BJ (cell line): Measurements from ENCODE around the gene CFAP54. TPM values are rescaled to one million over a fixed set of nuclear protein-coding genes. Genes with fewer than 3 reads are reported as not detected.
"Not testable (repeated sequence)": the region's sequence is repeated elsewhere in the genome, so short reads cannot be mapped to it uniquely, and the experiment has no call there.

Experiments
- CTCF ChIA-PET: fragments of 350-600 bp; formaldehyde crosslinking; extraction: SDS; loops from one replicate; lab custom pipeline; 2021; ENCODE audit warnings: antibody characterized with exemption, inconsistent platforms; lab: Yijun Ruan, JAX
- POLR2A ChIA-PET: fragments of 300-600 bp; sonication (Branson Sonifier 250); formaldehyde crosslinking; extraction: SDS; loops from one replicate; lab custom pipeline; 2021; ENCODE audit warnings: antibody characterized with exemption; lab: Charles Lee
- DNase-seq: peaks from one replicate; pipeline ENCODE4 v3.0.0-alpha.2; 2011; ENCODE audit warnings: low read depth
- H3K27me3 ChIP-seq: 2 replicates; pipeline ENCODE4 v1.6.0; 2011; ENCODE audit warnings: low read length; ENCODE audit not compliant: control insufficient read depth, insufficient read depth
- H3K36me3 ChIP-seq: 2 replicates; pipeline ENCODE4 v1.5.1; 2011; ENCODE audit warnings: low read length; ENCODE audit not compliant: control insufficient read depth, insufficient read depth
- H3K4me3 ChIP-seq: 2 replicates; pipeline ENCODE4 v1.5.1; 2011; ENCODE audit warnings: low read depth, mild to moderate bottlenecking, control low read depth, low read length
- polyA plus RNA-seq: library from polyadenylated mRNA; depleted of rRNA; stranded (reverse); fragments of >200 nt; gene quantifications from 2 replicates; pipeline ENCODE4 v1.2.3, GENCODE V29; 2011
- TF ChIP-seq, protein P1 (sequence below): IDR thresholded peaks from 2 replicates; pipeline ENCODE4 v1.5.1; 2011; ENCODE audit warnings: low read depth, mild to moderate bottlenecking, control low read depth, inconsistent platforms, low read length, moderate library complexity; ENCODE audit not compliant: insufficient read depth

Gene CFAP54
- polyA plus RNA-seq, 1 experiment = 0.38 TPM

DNA sequence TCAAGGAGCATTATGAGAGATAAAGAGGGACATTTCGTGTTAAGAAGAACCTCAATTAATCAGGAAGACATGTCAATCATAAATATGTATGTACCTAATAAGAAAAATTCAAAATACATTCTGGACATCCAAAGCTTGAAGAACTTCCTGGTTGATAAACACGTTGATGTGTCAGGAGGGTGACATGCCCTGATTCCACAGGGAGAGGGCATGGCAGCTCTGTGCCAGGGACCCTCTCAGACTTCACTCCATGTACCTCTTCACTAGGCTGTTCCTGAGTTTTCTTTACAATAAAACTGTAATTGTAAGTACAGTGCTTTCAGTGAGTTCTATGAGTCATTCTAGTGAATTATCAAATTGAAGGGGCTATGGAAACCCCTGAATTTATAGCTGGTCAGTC is 163.5 kb downstream of the CFAP54 start:
- no peaks in the 10 kb centered on the region for H3K27me3 ChIP-seq
- ChIA-PET POLR2A (no interaction called here), CTCF (no interaction called here)
- H3K4me3 ChIP-seq = no peak overlapping the region
- no peaks in the 10 kb centered on the region for H3K36me3 ChIP-seq
- no peak for DNase-seq
- TF ChIP-seq, protein P1, sequence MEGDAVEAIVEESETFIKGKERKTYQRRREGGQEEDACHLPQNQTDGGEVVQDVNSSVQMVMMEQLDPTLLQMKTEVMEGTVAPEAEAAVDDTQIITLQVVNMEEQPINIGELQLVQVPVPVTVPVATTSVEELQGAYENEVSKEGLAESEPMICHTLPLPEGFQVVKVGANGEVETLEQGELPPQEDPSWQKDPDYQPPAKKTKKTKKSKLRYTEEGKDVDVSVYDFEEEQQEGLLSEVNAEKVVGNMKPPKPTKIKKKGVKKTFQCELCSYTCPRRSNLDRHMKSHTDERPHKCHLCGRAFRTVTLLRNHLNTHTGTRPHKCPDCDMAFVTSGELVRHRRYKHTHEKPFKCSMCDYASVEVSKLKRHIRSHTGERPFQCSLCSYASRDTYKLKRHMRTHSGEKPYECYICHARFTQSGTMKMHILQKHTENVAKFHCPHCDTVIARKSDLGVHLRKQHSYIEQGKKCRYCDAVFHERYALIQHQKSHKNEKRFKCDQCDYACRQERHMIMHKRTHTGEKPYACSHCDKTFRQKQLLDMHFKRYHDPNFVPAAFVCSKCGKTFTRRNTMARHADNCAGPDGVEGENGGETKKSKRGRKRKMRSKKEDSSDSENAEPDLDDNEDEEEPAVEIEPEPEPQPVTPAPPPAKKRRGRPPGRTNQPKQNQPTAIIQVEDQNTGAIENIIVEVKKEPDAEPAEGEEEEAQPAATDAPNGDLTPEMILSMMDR = no peak

DNA sequence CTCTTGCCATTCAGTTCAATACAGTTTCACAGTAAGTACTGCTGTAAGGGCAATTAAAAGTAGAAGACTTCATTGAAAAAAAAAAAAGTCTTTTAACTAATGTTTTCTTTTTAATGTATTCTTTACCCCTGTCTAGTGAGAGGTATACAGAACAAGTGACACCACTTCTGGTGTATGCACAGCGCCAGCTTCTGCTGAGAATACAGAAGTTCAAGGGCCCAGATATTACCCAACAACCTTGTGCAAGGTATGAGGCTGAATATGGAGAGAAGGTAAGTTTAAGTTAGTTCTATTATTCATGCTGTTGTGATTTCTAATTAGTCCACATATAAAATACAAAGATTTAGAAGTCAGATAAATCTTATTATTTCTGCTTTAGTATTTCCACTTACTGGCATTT is 168.7 kb downstream of the CFAP54 start:
- H3K27me3 ChIP-seq = 0 out of 2 replicates have a peak, but pooled peaks cover 3% of the 10 kb centered on the region
- ChIA-PET CTCF (no interaction called here), POLR2A (no interaction called here)
- DNase-seq = no peak
- no peak overlapping the region for H3K4me3 ChIP-seq
- TF ChIP-seq, protein P1 = no peak
- H3K36me3 ChIP-seq = no peaks in the 10 kb centered on the region

DNA sequence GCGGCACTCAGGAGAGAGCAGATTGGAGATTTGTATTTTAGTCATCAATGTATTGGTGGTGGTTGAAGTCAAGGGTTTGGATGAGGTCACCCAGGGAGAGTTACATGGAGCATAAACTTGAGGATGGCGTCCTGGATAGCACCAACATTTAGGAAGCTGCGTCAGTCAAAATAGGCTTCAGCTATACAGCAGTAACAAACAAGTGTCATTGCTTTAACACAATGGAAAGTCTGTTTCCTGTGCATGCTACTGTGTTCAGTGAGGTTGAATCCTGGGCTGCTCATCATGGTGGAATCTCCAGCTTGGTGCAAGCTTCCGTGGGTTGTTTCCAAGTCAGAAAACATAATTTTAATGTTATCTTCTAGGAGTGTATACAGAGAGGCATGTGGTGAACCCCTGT is 180.4 kb downstream of the CFAP54 start:
- DNase-seq = no peak
- no peaks in the 10 kb centered on the region for H3K36me3 ChIP-seq
- CTCF ChIA-PET = no interaction called here
- TF ChIP-seq, protein P1 = no peak
- POLR2A ChIA-PET = no interaction called here
- no peaks in the 10 kb centered on the region for H3K27me3 ChIP-seq
- no peak overlapping the region for H3K4me3 ChIP-seq

DNA sequence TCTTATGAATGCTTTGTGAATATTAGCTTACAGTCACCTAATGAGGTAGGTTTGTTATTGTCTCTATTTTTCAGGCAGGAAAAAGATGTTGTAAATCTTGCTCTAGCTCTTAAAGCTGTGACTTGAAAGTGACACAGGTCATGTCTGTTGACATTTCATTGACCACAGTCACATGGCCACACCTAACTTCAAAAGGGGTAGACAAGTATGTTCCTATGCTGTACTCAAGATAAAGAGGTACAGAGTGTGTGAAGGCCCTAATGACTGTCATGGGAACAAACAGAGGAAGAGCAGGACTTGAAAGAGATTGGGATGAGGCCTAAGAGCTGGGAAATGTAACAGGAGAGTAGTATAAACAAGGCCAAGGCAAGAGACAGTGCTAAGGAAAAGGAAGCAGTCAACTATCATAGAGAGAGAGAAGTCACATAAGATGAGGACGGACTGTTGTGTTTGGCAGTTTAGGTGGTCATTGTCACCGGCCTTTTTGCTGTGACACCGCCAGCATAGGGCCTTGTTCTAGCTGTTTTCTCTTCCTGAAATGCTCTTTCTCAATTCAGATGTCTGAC is 181.0 kb downstream of the CFAP54 start:
- no peak for DNase-seq
- TF ChIP-seq, protein P1 = no peak
- ChIA-PET POLR2A (no interaction called here), CTCF (no interaction called here)
- no peaks in the 10 kb centered on the region for H3K36me3 ChIP-seq
- no peak overlapping the region for H3K4me3 ChIP-seq
- H3K27me3 ChIP-seq = no peaks in the 10 kb centered on the region

DNA sequence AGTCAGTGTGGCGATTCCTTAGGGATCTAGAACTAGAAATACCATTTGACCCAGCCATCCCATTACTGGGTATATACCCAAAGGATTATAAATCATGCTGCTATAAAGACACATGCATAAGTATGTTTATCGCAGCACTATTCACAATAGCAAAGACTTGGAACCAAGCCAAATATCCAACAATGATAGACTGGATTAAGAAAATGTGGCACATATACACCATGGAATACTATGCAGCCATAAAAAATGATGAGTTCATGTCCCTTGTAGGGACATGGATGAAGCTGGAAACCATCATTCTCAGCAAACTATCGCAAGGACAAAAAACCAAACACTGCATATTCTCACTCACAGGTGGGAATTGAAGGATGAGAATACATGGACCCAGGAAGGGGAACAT is 186.1 kb downstream of the CFAP54 start:
- H3K27me3 ChIP-seq, POLR2A ChIA-PET, H3K36me3 ChIP-seq, DNase-seq, H3K4me3 ChIP-seq, CTCF ChIA-PET: not testable (repeated sequence)

DNA sequence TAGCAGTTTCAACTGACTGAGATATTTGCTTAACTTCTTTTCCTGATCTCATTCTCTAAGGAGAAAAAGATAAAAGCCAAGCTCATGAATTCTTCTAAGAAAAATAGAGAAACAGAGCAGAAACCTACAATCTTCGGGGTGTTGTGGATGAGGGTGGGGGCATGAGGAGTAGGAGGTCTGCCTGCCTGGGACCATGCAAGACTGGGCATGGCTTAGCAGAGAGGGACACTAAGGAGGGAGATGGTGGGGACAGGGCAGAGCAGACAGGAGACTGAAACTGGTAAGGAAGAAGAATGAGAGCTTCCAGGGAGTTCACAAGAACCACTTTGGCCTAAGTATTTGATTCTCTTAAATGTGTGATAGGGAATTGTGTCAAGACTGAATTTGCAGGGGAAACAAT is 188.0 kb downstream of the CFAP54 start:
- Histone ChIP-seq H3K4me3 (no peak overlapping the region), H3K27me3 (no peaks in the 10 kb centered on the region; the same call in 1 of the 2 replicates), H3K36me3 (no peaks in the 10 kb centered on the region)
- DNase-seq = no peak
- TF ChIP-seq, protein P1 = no peak
- ChIA-PET POLR2A (no interaction called here), CTCF (no interaction called here)
